ENCODE data around the gene CCDC7.

The CCDC7 gene

GRCh38 chr10:32923849-32924248 lies 477.9 kb downstream of the CCDC7 start:
- H2BK12ac ChIP-seq (ENCODE audit: low read length in 2 of 2): no peak overlapping the region
- H3K23ac ChIP-seq (ENCODE audit: low read length in 2 of 2): no peak overlapping the region
- H2BK15ac ChIP-seq (ENCODE audit: low read depth, poor library complexity, severe bottlenecking): no peak overlapping the region
- H2BK5ac ChIP-seq (ENCODE audit: low read depth, low read length, poor library complexity, severe bottlenecking): no peak overlapping the region
- H3K27me3 ChIP-seq (ENCODE audit: control insufficient read depth in 1 of 2, insufficient read depth in 1 of 2, low read length in 2 of 2): no peaks in the 10 kb centered on the region
- no peak overlapping the region for H2AFZ ChIP-seq (ENCODE audit: low read depth, low read length)
- H4K91ac ChIP-seq (ENCODE audit: low read length): no peak overlapping the region
- H3K36me3 ChIP-seq (ENCODE audit: control insufficient read depth in 1 of 2, insufficient read depth in 2 of 2, low read depth in 1 of 2, low read length in 2 of 2): peaks cover 23 to 99% of the 10 kb centered on the region in 2 experiments
- H2BK120ac ChIP-seq (ENCODE audit: low read depth, low read length): no peak overlapping the region
- no peak overlapping the region for H3K18ac ChIP-seq (ENCODE audit: low read depth in 1 of 2, low read length in 2 of 2)
- H3K4me2 ChIP-seq (ENCODE audit: low read length, poor library complexity, severe bottlenecking): no peak overlapping the region
- peaks cover 2% of the 10 kb centered on the region for H3K4me1 ChIP-seq (ENCODE audit: control insufficient read depth, insufficient read depth, low read depth, low read length)
- peak overlapping the region; percentile 2 for H3K27ac ChIP-seq (ENCODE audit: low read length, poor library complexity, severe bottlenecking)
- H3K14ac ChIP-seq (ENCODE audit: low read length in 2 of 2): no peak overlapping the region
- H3K9ac ChIP-seq (ENCODE audit: low read length): peak overlapping the region; percentile 45
- H2AK5ac ChIP-seq (ENCODE audit: low read length, severe bottlenecking): no peak overlapping the region
- no peak overlapping the region for H4K8ac ChIP-seq (ENCODE audit: low read length)
- DNase-seq: no peak
- no peaks in the 10 kb centered on the region for H3K9me3 ChIP-seq (ENCODE audit: control insufficient read depth, low read length)
- no peak overlapping the region for H3K4ac ChIP-seq (ENCODE audit: low read depth in 1 of 2, low read length in 2 of 2)
- WGBS: no CpG with 5 or more reads among the region's 2 CpGs
- no peak overlapping the region for H3K4me3 ChIP-seq (ENCODE audit: insufficient read depth in 1 of 2, low read depth in 1 of 2, low read length in 2 of 2)
- H3K79me1 ChIP-seq (replicated peaks; ENCODE audit: low read length, poor library complexity, severe bottlenecking): peaks cover 2% of the 10 kb centered on the region

Measured in mesenchymal stem cell (in vitro differentiated cells and primary cell).